Measurements from ENCODE around the gene HMX1. TPM values are rescaled to one million over a fixed set of nuclear protein-coding genes. Genes with fewer than 3 reads are reported as not detected.

Gene HMX1
- total RNA-seq, 2 experiments from 2014 or later: not detected

- Histone ChIP-seq H3K9me3 (ENCODE audit: control insufficient read depth in 1 of 2, insufficient read depth in 1 of 2, low read length in 2 of 2) (peaks cover 10 to 56% of the 10 kb centered on the region in 2 experiments), H3K27ac (ENCODE audit: low read depth in 1 of 2, low read length in 2 of 2) (no peak overlapping the region), H3K4me3 (ENCODE audit: low read length) (no peak overlapping the region), H3K4me1 (ENCODE audit: insufficient read depth, low read length) (no peaks in the 10 kb centered on the region), H3K27me3 (ENCODE audit: control insufficient read depth in 1 of 2, insufficient read depth in 2 of 2, low read length in 2 of 2) (peaks cover 0 to under 1% of the 10 kb centered on the region in 2 experiments), H3K36me3 (ENCODE audit: insufficient read depth, low read length) (no peaks in the 10 kb centered on the region)
- CTCF ChIA-PET: no interaction called here
- Mint-ChIP-seq H3K27me3 (peaks cover 8% of the 10 kb centered on the region), H3K9me3 (peaks cover 5% of the 10 kb centered on the region), H3K4me3 (no peak overlapping the region), H3K36me3 (ENCODE audit: low read depth) (no peaks in the 10 kb centered on the region), H3K27ac (no peak overlapping the region), H3K4me1 (ENCODE audit: low read depth) (no peaks in the 10 kb centered on the region)
- POLR2A ChIA-PET: no interaction called here
- ATAC-seq (ENCODE audit: poor library complexity): no peak
- TF ChIP-seq CTCF (IDR thresholded peaks at IDR 0.05): no peak
- no peak for DNase-seq
- intact Hi-C loops (cut with DNase I, micrococcal nuclease): no loop called here
These were observed 29.7 kb upstream of the HMX1 start for GRCh38 chr4:8901335-8901734.

GRCh38 chr4:8900588-8900987, 28.9 kb upstream of the HMX1 start:
- DNase-seq (no peak), ATAC-seq (ENCODE audit: poor library complexity) (no peak)
- Mint-ChIP-seq H3K4me3 (no peak overlapping the region), H3K27me3 (peaks cover 8% of the 10 kb centered on the region), H3K36me3 (ENCODE audit: low read depth) (no peaks in the 10 kb centered on the region), H3K9me3 (peaks cover 5% of the 10 kb centered on the region), H3K27ac (no peak overlapping the region), H3K4me1 (ENCODE audit: low read depth) (no peaks in the 10 kb centered on the region)
- Histone ChIP-seq H3K27ac (ENCODE audit: low read depth in 1 of 2, low read length in 2 of 2) (no peak overlapping the region), H3K4me3 (ENCODE audit: low read length) (no peak overlapping the region), H3K4me1 (ENCODE audit: insufficient read depth, low read length) (no peaks in the 10 kb centered on the region), H3K9me3 (ENCODE audit: control insufficient read depth in 1 of 2, insufficient read depth in 1 of 2, low read length in 2 of 2) (peaks cover 10 to 59% of the 10 kb centered on the region in 2 experiments), H3K27me3 (ENCODE audit: control insufficient read depth in 1 of 2, insufficient read depth in 2 of 2, low read length in 2 of 2) (peaks cover 0 to 6% of the 10 kb centered on the region in 2 experiments), H3K36me3 (ENCODE audit: insufficient read depth, low read length) (no peaks in the 10 kb centered on the region)
- no peak for TF ChIP-seq CTCF (IDR thresholded peaks at IDR 0.05)
- intact Hi-C loops (cut with DNase I, micrococcal nuclease): no loop called here
- ChIA-PET CTCF (no interaction called here), POLR2A (no interaction called here)

- H3K4me1 Mint-ChIP-seq (ENCODE audit: low read depth): no peaks in the 10 kb centered on the region
- H3K9me3 Mint-ChIP-seq: peaks cover 5% of the 10 kb centered on the region
- intact Hi-C loops (cut with DNase I, micrococcal nuclease): no loop called here
- CTCF ChIA-PET: no interaction called here
- no peak for TF ChIP-seq CTCF (IDR thresholded peaks at IDR 0.05)
- Histone ChIP-seq H3K4me1 (ENCODE audit: insufficient read depth, low read length) (no peaks in the 10 kb centered on the region), H3K27me3 (ENCODE audit: control insufficient read depth in 1 of 2, insufficient read depth in 2 of 2, low read length in 2 of 2) (peaks cover 18 to 19% of the 10 kb centered on the region in 2 experiments), H3K36me3 (ENCODE audit: insufficient read depth, low read length) (no peaks in the 10 kb centered on the region), H3K9me3 (ENCODE audit: control insufficient read depth in 1 of 2, insufficient read depth in 1 of 2, low read length in 2 of 2) (peaks cover 10 to 56% of the 10 kb centered on the region in 2 experiments), H3K4me3 (ENCODE audit: low read length) (no peak overlapping the region), H3K27ac (ENCODE audit: low read depth in 1 of 2, low read length in 2 of 2) (no peak overlapping the region)
- POLR2A ChIA-PET: no interaction called here
- no peak for DNase-seq
- no peak overlapping the region for H3K4me3 Mint-ChIP-seq
- no peak overlapping the region for H3K27ac Mint-ChIP-seq
- peaks cover 15% of the 10 kb centered on the region for H3K27me3 Mint-ChIP-seq
- no peaks in the 10 kb centered on the region for H3K36me3 Mint-ChIP-seq (ENCODE audit: low read depth)
- no peak for ATAC-seq (ENCODE audit: poor library complexity)
These were observed 26.8 kb upstream of the HMX1 start for GRCh38 chr4:8898419-8898818.
